WTC11 (cell line): ENCODE measurements around the gene NALCN. TPM values are rescaled to one million over a fixed set of nuclear protein-coding genes. Genes with fewer than 3 reads are reported as not detected.

Experiments used
- ATAC-seq: fragments of 200-7000 bp; cut with Tn5 transposase; 2 replicates; pipeline ENCODE4 v1.10.0; 2021; ENCODE audit warnings: mild to moderate bottlenecking, moderate library complexity
- CTCF ChIA-PET: fragments of 300-600 bp; sonication (Branson Sonifier 250); formaldehyde crosslinking; loops from one replicate; lab custom pipeline; 2021; ENCODE audit warnings: antibody characterized with exemption; lab: Charles Lee
- POLR2A ChIA-PET: fragments of 350-600 bp; sonication (Branson Sonifier 250); formaldehyde crosslinking; loops from one replicate; lab custom pipeline; 2021; ENCODE audit warnings: antibody characterized with exemption; lab: Charles Lee
- DNase-seq: peaks from one replicate; pipeline ENCODE4 v3.0.0; 2021; ENCODE audit warnings: low spot score
- H3K27ac Mint-ChIP-seq: 2 replicates; pipeline ENCODE4 v1.8.0; 2021; ENCODE audit warnings: mixed read lengths
- H3K27me3 Mint-ChIP-seq: 2 replicates; pipeline ENCODE4 v1.8.0; 2021; ENCODE audit warnings: low read depth, mild to moderate bottlenecking, moderate library complexity, mixed read lengths
- H3K36me3 Mint-ChIP-seq: 2 replicates; pipeline ENCODE4 v1.8.0; 2021; ENCODE audit warnings: mixed read lengths
- H3K4me1 Mint-ChIP-seq: 2 replicates; pipeline ENCODE4 v1.8.0; 2022; ENCODE audit warnings: mixed read lengths
- H3K4me3 Mint-ChIP-seq: 2 replicates; pipeline ENCODE4 v1.8.0; 2021; ENCODE audit warnings: mild to moderate bottlenecking, moderate library complexity, mixed read lengths
- H3K9me3 Mint-ChIP-seq: 2 replicates; pipeline ENCODE4 v1.8.0; 2021; ENCODE audit warnings: mixed read lengths
- ATF1 ChIP-seq: sonication (generic); formaldehyde crosslinking; IDR thresholded peaks from 2 replicates; pipeline ENCODE4 v1.8.1; 2023; ENCODE audit warnings: mild to moderate bottlenecking, moderate library complexity, missing genetic modification reagents
- ESRRA ChIP-seq: sonication (generic); formaldehyde crosslinking; IDR thresholded peaks from 2 replicates; pipeline ENCODE4 v1.8.1; 2022; ENCODE audit warnings: mild to moderate bottlenecking, missing genetic modification reagents, borderline replicate concordance
- FOXP1 ChIP-seq: sonication (generic); formaldehyde crosslinking; IDR thresholded peaks from 2 replicates; pipeline ENCODE4 v1.8.0; 2022; ENCODE audit warnings: missing genetic modification reagents, mild to moderate bottlenecking, moderate library complexity, borderline replicate concordance
- FOXP4 ChIP-seq: sonication (generic); formaldehyde crosslinking; IDR thresholded peaks from 2 replicates; pipeline ENCODE4 v1.8.0; 2022; ENCODE audit warnings: mild to moderate bottlenecking, missing genetic modification reagents
- NFYB ChIP-seq: sonication (generic); formaldehyde crosslinking; conservative IDR thresholded peaks from 2 replicates; pipeline ENCODE4 v1.8.0; 2022; ENCODE audit warnings: low read depth, missing genetic modification reagents
- SP1 ChIP-seq: sonication (generic); formaldehyde crosslinking; conservative IDR thresholded peaks from 2 replicates; pipeline ENCODE4 v1.8.1; 2022; ENCODE audit warnings: missing genetic modification reagents
- STAT6 ChIP-seq: sonication (generic); formaldehyde crosslinking; conservative IDR thresholded peaks from 2 replicates; pipeline ENCODE4 v1.8.1; 2023; ENCODE audit warnings: mild to moderate bottlenecking, low read depth, missing genetic modification reagents, moderate library complexity
- TCF7 ChIP-seq: sonication (generic); formaldehyde crosslinking; IDR thresholded peaks from 2 replicates; pipeline ENCODE4 v1.8.0; 2022; ENCODE audit warnings: mild to moderate bottlenecking, low read depth, missing genetic modification reagents, moderate library complexity
- TEAD1 ChIP-seq: sonication (generic); formaldehyde crosslinking; IDR thresholded peaks from 2 replicates; pipeline ENCODE4 v1.8.0; 2022; ENCODE audit warnings: mild to moderate bottlenecking, missing genetic modification reagents
- TEAD4 ChIP-seq: sonication (generic); formaldehyde crosslinking; IDR thresholded peaks from 2 replicates; pipeline ENCODE4 v1.8.0; 2022; ENCODE audit warnings: mild to moderate bottlenecking, missing genetic modification reagents
- USF1 ChIP-seq: sonication (generic); formaldehyde crosslinking; IDR thresholded peaks from 2 replicates; pipeline ENCODE4 v1.8.0; 2022; ENCODE audit warnings: mild to moderate bottlenecking, missing genetic modification reagents
- ZNF219 ChIP-seq: sonication (generic); formaldehyde crosslinking; IDR thresholded peaks from 2 replicates; pipeline ENCODE4 v1.8.0; 2023; ENCODE audit warnings: missing genetic modification reagents, mild to moderate bottlenecking, borderline replicate concordance
- ZNF263 ChIP-seq: sonication (generic); formaldehyde crosslinking; IDR thresholded peaks from 2 replicates; pipeline ENCODE4 v1.8.1; 2022; ENCODE audit warnings: low read depth, mild to moderate bottlenecking, moderate library complexity, missing genetic modification reagents
- ZNF317 ChIP-seq: sonication (generic); formaldehyde crosslinking; IDR thresholded peaks from 2 replicates; pipeline ENCODE4 v1.8.1; 2023; ENCODE audit warnings: low read depth, mild to moderate bottlenecking, moderate library complexity, missing genetic modification reagents, borderline replicate concordance
- ZNF423 ChIP-seq: fragments of 250-450 bp; sonication (Bioruptor Pico); IDR thresholded peaks from 2 replicates; pipeline ENCODE4 v2.1.2; 2022; ENCODE audit warnings: mild to moderate bottlenecking, moderate library complexity
- ZNF512 ChIP-seq: sonication (generic); formaldehyde crosslinking; IDR thresholded peaks from 2 replicates; pipeline ENCODE4 v1.8.1; 2022; ENCODE audit warnings: missing genetic modification reagents, borderline replicate concordance
- total RNA-seq: library from RNA; stranded (reverse); gene quantifications from 3 replicates; pipeline ENCODE4 v1.2.3, GENCODE V29; 2021
- TF ChIP-seq, protein P1 (sequence below): sonication (generic); formaldehyde crosslinking; IDR thresholded peaks from 2 replicates; pipeline ENCODE4 v1.8.1; 2023; ENCODE audit warnings: mild to moderate bottlenecking, missing genetic modification reagents, borderline replicate concordance
- TF ChIP-seq, protein P2 (sequence below): sonication (generic); formaldehyde crosslinking; IDR thresholded peaks from 2 replicates; pipeline ENCODE4 v1.8.1; 2022; ENCODE audit warnings: mild to moderate bottlenecking, moderate library complexity, missing genetic modification reagents
- TF ChIP-seq, protein P3 (sequence below): sonication (generic); formaldehyde crosslinking; IDR thresholded peaks from 2 replicates; pipeline ENCODE4 v1.8.1; 2023; ENCODE audit warnings: mild to moderate bottlenecking, missing genetic modification reagents

Gene NALCN
- total RNA-seq, 1 experiment from 2014 or later = 0.33 TPM

- CTCF ChIA-PET = no interaction called here
- Mint-ChIP-seq H3K9me3 (peaks cover 3% of the 10 kb centered on the region; the same call in 1 of the 2 replicates), H3K4me3 (no peak overlapping the region), H3K36me3 (no peaks in the 10 kb centered on the region), H3K27ac (no peak overlapping the region), H3K27me3 (peaks cover 2% of the 10 kb centered on the region; the same call in 1 of the 2 replicates), H3K4me1 (peaks cover 41% of the 10 kb centered on the region)
- POLR2A ChIA-PET = no interaction called here
- DNase-seq (no peak), ATAC-seq (no peak)
- no peak for TF ChIP-seq SP1 (CRISPR knock-in tag)
These were observed 32.7 kb downstream of the NALCN start for GRCh38 chr13:101383595-101383994.

- Mint-ChIP-seq H3K27ac (no peak overlapping the region), H3K4me3 (no peak overlapping the region), H3K4me1 (peaks cover 41% of the 10 kb centered on the region), H3K9me3 (peaks cover 3% of the 10 kb centered on the region; the same call in 1 of the 2 replicates), H3K27me3 (peaks cover 2% of the 10 kb centered on the region; the same call in 1 of the 2 replicates), H3K36me3 (no peaks in the 10 kb centered on the region)
- ChIA-PET CTCF (no interaction called here), POLR2A (no interaction called here)
- no peak for TF ChIP-seq ESRRA (CRISPR knock-in tag)
- no peak for TF ChIP-seq TCF7 (CRISPR knock-in tag)
- TF ChIP-seq FOXP4 (CRISPR knock-in tag) = no peak
- TF ChIP-seq TEAD1 = no peak
- no peak for TF ChIP-seq STAT6 (CRISPR knock-in tag)
- TF ChIP-seq FOXP1 (CRISPR knock-in tag) = no peak
- TF ChIP-seq ZNF219 (CRISPR knock-in tag) = no peak
- TF ChIP-seq, protein P1, sequence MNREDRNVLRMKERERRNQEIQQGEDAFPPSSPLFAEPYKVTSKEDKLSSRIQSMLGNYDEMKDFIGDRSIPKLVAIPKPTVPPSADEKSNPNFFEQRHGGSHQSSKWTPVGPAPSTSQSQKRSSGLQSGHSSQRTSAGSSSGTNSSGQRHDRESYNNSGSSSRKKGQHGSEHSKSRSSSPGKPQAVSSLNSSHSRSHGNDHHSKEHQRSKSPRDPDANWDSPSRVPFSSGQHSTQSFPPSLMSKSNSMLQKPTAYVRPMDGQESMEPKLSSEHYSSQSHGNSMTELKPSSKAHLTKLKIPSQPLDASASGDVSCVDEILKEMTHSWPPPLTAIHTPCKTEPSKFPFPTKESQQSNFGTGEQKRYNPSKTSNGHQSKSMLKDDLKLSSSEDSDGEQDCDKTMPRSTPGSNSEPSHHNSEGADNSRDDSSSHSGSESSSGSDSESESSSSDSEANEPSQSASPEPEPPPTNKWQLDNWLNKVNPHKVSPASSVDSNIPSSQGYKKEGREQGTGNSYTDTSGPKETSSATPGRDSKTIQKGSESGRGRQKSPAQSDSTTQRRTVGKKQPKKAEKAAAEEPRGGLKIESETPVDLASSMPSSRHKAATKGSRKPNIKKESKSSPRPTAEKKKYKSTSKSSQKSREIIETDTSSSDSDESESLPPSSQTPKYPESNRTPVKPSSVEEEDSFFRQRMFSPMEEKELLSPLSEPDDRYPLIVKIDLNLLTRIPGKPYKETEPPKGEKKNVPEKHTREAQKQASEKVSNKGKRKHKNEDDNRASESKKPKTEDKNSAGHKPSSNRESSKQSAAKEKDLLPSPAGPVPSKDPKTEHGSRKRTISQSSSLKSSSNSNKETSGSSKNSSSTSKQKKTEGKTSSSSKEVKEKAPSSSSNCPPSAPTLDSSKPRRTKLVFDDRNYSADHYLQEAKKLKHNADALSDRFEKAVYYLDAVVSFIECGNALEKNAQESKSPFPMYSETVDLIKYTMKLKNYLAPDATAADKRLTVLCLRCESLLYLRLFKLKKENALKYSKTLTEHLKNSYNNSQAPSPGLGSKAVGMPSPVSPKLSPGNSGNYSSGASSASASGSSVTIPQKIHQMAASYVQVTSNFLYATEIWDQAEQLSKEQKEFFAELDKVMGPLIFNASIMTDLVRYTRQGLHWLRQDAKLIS = no peak
- TF ChIP-seq NFYB = no peak
- no peak for TF ChIP-seq ATF1 (CRISPR knock-in tag)
- no peak for TF ChIP-seq ZNF317 (CRISPR knock-in tag)
- no peak for TF ChIP-seq ZNF263 (CRISPR knock-in tag)
- TF ChIP-seq ZNF423 (CRISPR knock-in tag) = no peak
- TF ChIP-seq, protein P2, sequence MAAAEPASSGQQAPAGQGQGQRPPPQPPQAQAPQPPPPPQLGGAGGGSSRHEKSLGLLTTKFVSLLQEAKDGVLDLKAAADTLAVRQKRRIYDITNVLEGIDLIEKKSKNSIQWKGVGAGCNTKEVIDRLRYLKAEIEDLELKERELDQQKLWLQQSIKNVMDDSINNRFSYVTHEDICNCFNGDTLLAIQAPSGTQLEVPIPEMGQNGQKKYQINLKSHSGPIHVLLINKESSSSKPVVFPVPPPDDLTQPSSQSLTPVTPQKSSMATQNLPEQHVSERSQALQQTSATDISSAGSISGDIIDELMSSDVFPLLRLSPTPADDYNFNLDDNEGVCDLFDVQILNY (CRISPR knock-in tag) = no peak
- no peak for TF ChIP-seq USF1 (CRISPR knock-in tag)
- TF ChIP-seq, protein P3, sequence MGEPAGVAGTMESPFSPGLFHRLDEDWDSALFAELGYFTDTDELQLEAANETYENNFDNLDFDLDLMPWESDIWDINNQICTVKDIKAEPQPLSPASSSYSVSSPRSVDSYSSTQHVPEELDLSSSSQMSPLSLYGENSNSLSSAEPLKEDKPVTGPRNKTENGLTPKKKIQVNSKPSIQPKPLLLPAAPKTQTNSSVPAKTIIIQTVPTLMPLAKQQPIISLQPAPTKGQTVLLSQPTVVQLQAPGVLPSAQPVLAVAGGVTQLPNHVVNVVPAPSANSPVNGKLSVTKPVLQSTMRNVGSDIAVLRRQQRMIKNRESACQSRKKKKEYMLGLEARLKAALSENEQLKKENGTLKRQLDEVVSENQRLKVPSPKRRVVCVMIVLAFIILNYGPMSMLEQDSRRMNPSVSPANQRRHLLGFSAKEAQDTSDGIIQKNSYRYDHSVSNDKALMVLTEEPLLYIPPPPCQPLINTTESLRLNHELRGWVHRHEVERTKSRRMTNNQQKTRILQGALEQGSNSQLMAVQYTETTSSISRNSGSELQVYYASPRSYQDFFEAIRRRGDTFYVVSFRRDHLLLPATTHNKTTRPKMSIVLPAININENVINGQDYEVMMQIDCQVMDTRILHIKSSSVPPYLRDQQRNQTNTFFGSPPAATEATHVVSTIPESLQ (CRISPR knock-in tag) = no peak
- TF ChIP-seq ZNF512 = no peak
- no peak for TF ChIP-seq TEAD4 (CRISPR knock-in tag)
- ATAC-seq (no peak), DNase-seq (no peak)
These were observed 33.6 kb downstream of the NALCN start for GRCh38 chr13:101382701-101383100.
